GM18526 (cell line): ENCODE measurements around the gene CALHM6.

ENCODE experiments used
- POLR2A ChIP-seq: IDR thresholded peaks from 3 replicates; pipeline ENCODE4 v1.6.1; 2011; ENCODE audit not compliant: insufficient read length; ENCODE audit errors: extremely low read depth

Gene CALHM6

DNA sequence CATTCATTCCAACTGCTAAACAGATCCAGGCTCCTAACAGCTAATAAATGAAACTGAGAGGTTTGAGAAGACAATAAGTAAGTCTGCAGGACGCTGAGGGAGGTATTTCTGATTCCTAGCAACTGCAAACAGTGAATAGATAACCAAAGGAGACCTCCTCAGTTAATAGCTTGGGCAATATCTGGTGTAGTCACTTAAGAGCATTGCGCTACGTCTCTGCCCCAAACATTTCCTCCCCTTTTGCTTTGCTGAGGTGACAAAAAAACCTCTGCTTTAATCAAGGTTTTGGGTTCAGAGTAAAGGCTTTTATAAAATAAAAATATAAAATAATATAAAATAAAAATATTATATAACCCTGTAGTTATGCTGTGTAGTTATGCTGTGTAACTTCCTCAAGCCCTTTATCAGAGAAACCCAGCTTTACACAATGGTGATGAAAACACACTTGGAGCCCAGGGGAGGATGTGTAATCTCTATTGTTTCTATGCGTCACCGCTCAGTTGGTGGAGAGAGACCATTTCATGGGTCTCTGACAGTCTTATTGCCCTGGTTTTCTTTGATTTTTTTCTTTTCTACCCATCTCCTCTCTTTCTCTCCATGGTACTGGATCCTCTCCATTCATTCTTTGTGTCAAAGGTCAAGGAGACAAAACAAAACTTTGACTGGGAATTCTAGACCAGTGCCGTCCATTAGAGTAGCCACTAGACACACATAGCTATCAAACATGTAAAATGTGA lies 31.3 kb downstream of the CALHM6 start:
- no peak for TF ChIP-seq POLR2A

DNA sequence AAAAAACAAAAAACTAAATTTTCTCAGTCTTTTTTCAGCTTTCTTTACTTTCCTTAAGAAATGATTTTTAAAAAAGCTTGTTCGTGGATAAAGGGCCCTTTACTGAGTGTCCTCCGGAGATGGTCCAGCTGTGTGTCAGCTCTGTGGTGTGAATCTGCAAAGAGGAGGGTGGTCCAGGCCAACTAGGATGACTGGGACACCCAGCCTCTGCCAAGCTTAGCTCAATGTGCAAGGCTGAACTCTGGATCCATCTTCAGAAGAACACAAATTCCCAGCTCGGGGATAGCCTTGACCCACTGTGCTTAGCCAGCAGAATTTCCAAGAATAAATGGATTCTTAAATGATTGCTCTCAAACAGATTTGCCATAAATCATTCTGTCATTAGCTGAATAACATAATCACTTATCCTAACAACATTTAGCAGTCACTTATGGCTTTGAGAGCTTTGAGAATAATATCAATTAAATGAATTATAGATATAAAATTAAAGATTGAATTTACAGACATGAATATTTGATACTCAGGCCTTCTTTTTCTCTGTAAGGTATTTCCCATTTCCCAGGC lies 36.0 kb downstream of the CALHM6 start:
- no peak for TF ChIP-seq POLR2A

DNA sequence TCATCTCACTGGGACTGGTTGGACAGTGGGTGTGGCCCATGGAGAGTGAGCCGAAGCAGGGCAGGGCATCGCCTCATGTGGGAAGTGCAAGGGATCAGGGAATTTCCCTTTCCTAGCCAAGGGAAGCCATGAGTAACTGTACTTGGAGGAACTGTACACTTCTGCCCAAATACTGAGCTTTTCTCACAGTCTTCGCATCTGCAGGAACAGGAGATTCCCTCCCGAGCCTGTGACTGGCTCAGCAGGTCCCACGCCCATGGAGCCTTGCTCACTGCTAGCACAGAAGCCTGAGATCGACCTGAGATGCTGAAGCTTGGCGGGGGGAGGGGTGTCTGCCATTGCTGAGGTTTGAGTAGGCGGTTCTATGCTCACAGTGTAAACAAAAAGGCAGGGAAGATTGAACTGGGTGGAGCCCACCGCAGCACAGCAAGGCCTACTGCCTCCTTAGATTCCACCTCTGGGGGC lies 39.8 kb downstream of the CALHM6 start:
- no peak for TF ChIP-seq POLR2A

DNA sequence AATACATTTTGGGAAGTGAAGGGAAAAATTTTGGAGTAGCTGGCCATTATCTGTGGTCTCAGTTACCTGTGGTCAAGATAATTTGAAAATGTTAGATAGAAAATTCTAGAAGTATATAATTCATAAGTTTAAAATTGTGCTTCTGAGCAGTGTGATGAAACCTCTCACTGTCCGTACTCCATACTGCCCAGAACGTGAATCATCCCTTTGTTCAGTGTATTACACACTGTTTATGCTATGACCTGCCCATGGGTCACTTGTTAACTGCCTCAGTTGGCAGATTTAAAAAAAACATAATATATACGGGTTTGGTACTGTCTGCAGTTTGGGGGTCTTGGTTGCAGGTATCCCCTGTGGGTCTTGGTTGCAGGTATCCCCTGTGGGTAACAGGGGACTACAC lies 46.1 kb downstream of the CALHM6 start:
- no peak for TF ChIP-seq POLR2A

DNA sequence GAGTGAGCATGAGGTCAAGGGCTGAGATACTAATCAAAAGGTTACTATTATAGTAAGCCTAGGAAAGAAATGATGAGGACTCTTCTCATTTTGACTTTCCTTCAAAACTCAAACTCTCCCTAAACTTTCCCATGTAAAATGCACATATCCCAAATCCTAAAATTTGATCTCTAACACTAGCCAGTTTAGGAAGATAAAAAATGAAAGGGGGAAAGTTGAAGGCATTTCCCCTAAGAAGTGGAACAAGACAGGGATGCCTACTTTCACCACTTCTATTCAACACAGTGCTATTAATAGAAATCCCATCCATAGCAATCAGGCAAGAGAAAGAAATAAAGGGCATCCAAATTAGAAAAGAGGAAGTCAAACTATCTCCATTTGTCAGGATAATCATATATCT lies 47.4 kb downstream of the CALHM6 start:
- TF ChIP-seq POLR2A, result no peak

DNA sequence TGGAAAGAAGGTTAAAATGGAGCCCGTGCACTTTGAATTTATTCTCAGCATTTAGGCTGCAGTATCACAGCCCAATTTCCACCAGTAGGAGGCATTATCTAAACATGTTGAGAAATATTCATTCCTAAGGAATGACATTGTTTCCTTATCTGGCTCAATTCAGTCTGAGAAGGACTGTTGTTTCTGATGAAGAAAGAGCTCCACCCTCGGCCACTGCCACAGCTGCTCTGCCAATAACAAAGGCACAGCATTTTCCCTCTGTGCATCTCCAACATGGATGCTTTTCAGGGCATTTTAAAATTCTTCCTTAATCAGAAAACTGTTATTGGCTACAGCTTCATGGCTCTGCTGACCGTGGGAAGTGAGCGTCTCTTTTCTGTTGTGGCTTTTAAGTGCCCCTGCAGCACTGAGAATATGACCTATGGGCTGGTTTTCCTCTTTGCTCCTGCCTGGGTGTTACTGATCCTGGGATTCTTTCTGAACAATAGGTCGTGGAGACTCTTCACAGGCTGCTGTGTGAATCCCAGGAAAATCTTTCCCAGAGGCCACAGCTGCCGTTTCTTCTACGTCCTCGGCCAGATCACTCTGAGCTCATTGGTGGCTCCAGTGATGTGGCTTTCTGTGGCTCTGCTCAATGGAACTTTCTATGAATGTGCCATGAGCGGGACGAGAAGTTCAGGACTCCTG lies 50.4 kb downstream of the CALHM6 start, which contains the start of gene CALHM5:
Gene CALHM5, plus strand, starts transcription at position 216 of the 687 bp plus-strand sequence. Its CDS starts 58 bp downstream, at position 274.
- no peak for TF ChIP-seq POLR2A

DNA sequence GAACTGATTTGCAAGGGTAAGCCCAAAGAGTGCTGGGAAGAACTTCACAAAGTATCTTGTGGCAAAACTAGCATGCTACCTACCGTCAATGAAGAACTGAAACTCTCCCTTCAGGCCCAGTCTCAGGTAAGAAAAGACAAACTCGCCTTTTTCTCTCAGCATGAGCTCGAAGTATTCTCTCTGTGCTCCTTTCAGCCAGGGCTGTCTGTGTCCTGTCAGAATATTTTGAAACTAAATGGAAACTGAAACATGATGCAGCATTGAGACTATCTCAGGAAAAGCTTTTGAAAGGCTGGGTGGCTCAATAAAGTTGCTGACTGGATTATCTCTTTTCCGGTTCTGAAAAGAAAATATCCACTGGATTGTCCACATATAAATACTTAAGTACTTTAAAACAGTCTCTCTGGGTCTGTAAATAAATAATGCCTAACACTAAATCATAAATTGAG lies 51.0 kb downstream of the CALHM6 start:
- TF ChIP-seq POLR2A, result no peak

DNA sequence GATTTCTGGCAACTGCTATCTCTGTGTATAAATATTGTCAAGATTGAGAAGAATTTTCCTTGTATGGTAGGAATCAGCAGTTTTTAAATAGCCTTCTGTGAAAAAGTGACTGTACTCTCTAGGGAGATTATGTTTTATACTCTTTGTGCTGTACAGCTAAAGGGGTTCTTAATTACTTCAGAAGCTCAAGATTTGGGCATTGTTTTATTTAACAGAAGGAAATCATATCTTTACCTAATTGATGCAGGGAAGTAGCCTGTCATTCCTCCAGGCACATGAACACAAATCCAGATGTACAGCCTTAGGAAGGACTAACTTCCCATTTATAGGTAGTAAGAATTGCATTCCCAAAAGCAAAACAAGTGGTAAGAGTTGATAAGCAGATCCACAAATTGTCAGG lies 51.6 kb downstream of the CALHM6 start:
- TF ChIP-seq POLR2A, result no peak
